T-helper 1 cell treated with Interleukin-12 subunit alpha and Interleukin-12 subunit beta and Interleukin-4 antibody, amounts not matched to agents 30 ng/mL and 1 ng/mL, for 36 hours (primary cell): ENCODE data around the gene TRAF5. TPM values are rescaled to one million over a fixed set of nuclear protein-coding genes. Genes with fewer than 3 reads are reported as not detected.

Experiments used
- intact Hi-C: fragments of 100-400 bp; cut with micrococcal nuclease; formaldehyde crosslinking; loops from one replicate; pipeline ENCODE4 v1.15.1; 2024
- total RNA-seq: library from RNA; stranded (reverse); gene quantifications from 2 replicates; pipeline ENCODE4 v1.2.3, GENCODE V29; 2022

The TRAF5 gene
- total RNA-seq, 1 donor from 2014 or later = 58.8 TPM

DNA sequence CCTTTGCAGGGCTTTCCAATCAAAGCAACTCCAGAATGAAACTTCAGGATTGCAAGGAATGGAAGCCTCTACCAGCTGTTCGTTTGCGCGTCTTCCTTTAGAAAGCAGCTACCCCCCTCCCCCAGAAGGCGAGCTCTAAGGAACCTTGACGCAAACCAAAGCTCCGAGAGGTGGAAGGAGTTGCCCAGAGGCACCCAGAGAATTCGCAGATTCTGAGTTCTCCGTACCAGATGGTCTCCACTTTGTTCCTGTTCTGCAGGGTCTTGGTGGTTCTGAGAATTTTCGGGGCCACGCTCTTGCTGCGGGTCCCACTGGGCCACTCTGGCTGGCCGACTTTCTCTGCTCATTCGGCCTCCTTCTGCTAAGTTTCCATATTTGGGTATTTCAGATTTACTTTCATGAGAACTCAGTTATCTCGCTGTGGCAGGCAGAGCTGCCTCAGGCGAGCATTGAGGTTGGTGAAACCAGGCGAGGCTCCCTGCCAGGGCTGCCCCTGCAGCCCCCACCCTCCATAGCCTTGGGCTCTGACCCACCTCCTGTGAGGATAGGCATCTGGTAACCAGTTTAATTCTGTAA, 801 bp downstream of the TRAF5 start:
- intact Hi-C loops = loop anchor here (1.0 to 10.0 kb wide), 6 partner anchors 8 to 707 kb away; partner anchors contain the start of genes DTL and INTS7

DNA sequence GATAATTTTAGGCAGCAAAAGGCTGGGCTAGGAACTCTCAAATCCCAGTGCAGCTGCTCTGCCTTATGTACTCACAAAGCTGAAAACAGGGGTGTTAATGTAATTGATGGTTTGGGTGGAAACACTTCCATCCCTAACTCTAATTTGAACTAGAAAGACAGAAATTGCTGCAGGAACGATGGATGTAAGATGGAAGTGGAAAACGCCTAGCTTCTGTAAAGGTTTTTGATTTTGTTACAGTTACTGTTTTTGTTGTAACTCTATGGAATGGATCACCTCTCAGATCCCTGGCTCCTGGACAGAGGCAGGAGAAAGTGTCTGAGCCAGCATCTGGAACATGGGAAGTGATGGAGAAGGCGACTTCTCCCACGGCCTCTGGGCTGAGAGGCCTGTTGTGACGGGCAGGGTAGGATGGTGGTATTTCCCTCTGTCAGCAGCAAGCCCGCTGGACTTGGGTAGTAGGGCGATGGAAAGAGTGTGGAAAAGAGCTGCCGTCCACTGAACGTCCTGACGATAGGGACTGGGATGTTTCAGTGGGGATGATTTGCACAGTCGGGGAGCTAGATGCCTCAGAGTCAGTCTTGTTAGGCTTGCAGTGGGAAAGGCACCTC, 1.6 kb downstream of the TRAF5 start:
- intact Hi-C loops = loop anchor here (10.0 kb wide), 1 partner anchor 707 kb away; the partner anchor contains the start of genes DTL and INTS7

DNA sequence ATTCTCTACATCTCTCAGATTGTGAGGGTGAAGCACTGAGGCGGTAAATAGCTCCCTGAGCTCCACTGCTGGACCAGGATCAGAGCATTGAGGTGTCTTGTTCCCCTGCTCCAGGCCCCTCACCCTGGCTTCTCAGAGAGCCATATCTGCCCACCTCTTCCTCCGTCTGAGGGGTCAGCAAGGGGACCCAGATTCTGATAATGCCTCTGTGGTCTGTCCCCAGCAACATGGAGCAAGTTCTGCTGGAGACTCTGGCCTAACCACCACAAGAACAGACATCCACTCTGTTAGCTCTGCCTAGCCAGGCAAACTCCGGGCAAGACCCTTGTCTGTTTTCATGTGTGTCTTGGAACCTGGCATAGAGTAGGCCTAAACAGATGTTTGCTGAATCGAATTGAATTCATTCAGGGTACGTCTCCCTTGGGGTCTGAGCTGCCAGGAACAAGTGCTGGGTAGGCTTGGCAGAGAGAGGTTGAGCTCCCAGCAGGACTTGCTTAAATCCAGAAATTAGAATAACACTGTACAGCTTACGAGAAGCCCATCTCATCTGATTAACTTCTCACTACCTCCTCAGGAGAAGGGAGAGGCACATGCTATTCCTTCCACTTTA, 2.3 kb downstream of the TRAF5 start:
- intact Hi-C loops = loop anchor here (10.0 kb wide), 1 partner anchor 706 kb away; the partner anchor contains the start of genes DTL and INTS7

DNA sequence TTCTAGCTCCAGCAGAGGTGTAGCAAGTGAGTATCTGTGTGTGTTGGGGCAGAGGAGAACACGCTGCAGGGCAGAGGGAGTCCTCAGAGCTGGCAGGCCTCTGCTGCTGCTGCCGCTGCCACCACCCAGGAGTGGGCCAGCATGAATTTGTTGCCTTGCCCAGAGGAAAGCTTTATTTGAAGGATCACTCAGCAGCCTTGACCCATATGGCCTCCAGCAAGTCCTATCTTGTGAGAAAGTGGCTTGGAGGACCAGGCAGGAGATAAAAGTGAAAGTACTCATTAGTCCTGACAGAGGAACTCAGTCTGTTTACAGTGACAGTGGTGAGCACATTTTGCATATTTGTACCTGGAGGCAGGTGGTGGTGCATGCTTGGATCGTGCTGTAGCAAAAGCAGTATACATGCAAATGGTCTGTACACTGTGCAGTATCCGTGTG, 3.1 kb downstream of the TRAF5 start:
- intact Hi-C loops = loop anchor here (10.0 kb wide), 2 partner anchors 705 to 1505 kb away; partner anchors contain the start of genes DTL, INTS7 and UTP25

DNA sequence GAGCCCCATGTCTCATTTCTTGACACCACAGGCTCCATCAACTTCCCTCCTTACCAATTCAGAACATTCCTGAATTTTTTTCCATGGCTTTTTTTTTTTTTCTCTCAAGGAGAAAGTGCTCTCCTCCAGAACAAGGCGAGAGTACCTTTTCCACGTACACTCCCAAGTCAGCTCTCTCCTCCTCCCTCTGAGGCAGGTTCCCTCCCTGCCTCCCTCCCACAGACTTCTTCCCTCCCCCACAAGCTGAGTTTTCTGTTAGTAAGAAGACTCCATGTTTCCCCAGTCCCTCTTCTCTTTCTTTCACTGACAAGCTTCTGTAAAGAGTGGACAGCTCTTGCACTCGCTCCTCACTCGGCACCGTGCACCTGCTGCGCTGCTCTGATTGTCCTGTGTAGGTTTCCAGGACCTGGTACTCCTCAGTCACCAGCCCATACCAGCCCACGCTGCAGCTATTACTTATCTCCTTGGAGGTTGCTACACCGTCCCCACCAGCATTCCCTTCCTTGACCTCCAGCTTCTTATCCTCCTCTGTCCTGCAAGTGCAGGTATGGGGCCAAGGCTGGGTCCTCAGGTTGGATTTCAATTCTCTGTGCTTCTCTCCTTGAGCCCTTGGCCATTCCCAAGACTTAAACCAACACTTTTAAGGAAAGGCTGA, 3.8 kb downstream of the TRAF5 start:
- intact Hi-C loops = loop anchor here (10.0 kb wide), 1 partner anchor 1506 kb away; the partner anchor contains the start of gene UTP25

DNA sequence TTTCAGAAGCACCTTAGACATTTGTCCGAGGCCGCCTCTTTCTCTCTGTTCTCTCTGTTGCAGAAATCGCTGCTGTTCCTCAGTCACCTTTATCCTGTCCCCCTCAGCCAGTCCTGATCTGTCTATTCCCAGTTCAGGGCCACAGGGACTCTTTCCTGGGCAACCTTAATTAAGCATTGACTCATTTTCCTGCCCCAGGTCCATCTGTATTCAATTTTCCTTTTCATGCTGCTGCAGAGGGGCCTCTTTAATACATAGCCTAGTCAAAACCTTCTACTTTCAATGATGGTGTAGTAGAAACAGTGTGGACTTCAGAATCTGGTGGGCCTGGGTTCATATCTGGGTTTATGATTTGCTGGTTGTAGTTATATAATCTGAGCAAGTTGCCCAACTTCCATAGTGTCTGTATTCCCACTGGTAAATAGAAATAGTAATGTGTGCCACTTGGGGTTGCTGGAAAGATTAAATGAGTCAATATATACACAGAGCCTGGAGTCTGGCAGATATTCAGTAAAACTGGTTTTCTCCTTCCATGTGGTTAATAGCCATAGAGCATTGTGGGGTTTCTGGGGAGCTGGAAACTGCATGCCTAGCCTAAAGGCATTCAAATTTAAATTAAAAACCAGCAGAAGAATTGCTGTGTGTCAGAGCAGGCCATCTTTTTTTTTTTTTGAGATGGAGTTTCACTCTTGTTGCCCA, 4.5 kb downstream of the TRAF5 start:
- intact Hi-C loops = loop anchor here (10.0 kb wide), 1 partner anchor 1506 kb away; the partner anchor contains the start of gene UTP25

DNA sequence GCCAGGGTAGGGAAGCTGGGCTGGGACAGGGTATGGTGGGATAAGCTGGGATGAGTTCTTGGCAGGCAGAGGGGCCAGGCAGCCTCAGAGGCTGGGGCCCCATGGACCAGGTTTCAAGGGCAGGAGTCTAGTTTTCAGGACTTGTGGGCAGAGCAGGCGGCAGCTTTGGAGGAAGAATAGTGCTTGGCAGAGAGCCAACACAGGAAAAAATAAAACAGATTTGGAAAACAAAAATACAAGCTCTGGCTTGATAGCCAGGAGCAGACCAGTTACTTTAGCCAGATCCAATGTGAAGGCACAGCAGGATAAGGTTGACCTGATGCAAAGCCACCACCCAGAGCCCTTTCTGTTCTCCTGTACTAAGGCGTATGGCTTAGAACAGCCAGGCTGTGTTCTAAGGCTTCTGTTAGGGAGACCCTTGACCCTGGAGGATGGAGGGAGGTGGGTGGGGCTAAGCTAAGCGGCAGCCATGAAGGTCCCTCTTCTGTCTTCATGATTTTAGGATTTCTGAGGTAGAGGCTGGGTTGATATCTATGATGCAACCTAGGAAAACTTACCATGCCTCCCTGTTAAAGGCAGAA, 5.5 kb downstream of the TRAF5 start:
- intact Hi-C loops = loop anchor here (10.0 kb wide), 1 partner anchor 1507 kb away; the partner anchor contains the start of gene UTP25

DNA sequence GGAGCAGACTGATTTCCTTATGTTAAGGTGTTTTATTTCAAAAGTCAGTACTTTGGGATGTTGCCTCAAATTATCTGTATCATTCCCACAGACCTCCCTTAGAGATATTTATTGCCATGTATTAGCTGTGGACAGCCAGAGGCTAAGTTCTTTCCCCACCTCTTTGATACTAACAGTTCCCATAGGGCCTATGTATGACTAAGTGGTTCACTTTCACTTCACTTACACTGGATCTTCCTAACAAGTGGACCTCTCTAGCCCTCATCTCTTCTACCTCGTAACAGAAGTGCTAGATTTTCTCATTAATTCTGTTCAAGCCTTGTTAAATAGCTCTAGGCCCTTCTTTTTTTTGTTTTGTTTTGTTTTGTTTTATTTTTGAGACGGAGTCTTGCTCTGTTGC, 6.2 kb downstream of the TRAF5 start:
- intact Hi-C loops = loop anchor here (10.0 kb wide), 1 partner anchor 1508 kb away; the partner anchor contains the start of gene UTP25

DNA sequence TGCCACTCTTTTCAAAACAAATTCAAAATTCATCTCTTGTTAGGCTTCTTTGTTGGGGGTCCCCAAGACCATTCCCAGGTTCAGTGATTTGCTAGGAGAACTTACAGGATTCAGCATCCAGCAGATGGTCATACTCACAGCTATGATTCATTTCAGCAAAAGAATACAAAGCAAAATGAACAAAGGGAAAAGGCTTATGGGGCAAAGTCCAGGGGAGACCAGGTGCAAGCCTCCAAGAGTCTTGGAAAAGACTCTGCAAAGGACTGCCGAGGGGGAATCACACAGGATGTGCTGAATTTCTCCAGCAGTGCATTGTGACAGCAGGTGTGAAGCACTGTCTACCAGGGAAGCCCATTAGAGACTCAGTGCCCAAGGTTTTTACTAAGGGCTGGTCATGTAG, 7.3 kb downstream of the TRAF5 start:
- intact Hi-C loops = loop anchor here (10.0 kb wide), 1 partner anchor 1509 kb away; the partner anchor contains the start of gene UTP25

DNA sequence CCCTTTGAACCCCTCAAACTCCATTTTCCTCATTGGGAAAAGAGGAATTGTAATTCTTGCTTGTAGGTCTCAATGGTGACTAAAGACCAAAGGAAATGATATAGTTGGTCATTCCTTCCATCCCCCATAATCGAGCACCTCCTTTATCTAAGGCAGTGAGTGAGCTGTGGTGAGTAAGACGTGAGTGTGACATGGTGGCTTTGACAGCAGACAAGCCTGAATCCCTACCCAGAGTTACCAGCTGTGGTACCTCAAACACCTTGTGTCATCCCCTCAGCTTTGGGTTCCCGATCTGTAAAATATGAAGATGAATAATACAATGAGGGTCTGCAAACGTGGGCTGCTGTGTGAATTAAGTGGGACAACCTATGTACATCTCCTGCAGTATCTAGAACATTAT, 8.4 kb downstream of the TRAF5 start:
- intact Hi-C loops = loop anchor here (1.0 to 10.0 kb wide), 2 partner anchors 8 to 1510 kb away; partner anchors contain the start of gene UTP25

DNA sequence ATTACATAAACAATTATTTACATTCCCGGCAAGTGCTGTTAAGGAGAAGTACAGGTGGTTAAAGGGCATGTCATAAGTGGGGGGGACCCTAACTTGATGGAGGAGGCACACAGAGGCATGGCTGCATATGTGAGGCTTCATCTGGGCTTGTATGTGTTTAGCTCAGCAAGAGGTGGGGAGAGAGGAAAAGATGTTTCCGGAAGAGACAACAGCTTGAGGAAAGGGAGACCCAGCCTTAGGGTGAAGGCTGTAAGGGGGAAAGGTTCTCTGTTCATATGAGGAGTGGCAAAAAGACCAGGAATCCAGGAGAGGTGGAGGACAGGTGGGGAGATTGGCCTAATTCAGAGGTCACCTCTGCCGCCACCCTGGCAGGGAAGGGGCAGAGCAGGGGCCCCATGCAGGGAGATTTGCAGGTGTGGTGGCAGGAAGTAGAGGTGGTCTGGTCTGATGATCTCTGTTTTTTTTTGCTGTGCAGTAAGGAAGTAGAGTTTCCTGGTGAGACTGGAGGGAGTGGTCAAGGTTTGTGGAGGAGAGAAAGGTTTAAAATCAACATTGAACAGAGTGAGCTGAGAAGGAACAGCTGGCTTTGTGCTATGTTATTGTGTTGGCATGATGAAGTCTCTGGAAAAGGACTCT, 9.0 kb downstream of the TRAF5 start:
- intact Hi-C loops = loop anchor here (1.0 to 10.0 kb wide), 4 partner anchors 8 to 1511 kb away; partner anchors contain the start of gene UTP25

DNA sequence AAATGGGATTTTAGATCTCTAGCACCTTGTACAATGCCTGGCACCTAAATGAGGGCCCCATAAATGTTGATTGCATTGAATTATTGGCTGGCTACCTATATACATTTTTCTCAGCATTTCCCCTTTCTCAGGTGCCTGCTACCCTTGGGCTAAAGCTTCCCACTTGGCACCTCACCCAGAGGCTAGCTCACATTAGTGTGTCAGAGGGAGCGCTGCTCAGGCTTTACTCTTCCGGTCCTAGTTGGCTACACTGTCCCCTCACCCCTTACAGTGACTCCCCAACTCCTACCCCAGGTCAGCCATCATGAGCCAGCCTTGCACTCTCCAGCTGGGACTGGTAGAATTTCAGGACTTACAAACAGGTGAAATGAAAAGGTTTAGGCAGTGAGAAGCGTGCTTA, 9.5 kb downstream of the TRAF5 start:
- intact Hi-C loops = loop anchor here (1.0 to 10.0 kb wide), 3 partner anchors 13 to 1511 kb away; partner anchors contain the start of gene UTP25

DNA sequence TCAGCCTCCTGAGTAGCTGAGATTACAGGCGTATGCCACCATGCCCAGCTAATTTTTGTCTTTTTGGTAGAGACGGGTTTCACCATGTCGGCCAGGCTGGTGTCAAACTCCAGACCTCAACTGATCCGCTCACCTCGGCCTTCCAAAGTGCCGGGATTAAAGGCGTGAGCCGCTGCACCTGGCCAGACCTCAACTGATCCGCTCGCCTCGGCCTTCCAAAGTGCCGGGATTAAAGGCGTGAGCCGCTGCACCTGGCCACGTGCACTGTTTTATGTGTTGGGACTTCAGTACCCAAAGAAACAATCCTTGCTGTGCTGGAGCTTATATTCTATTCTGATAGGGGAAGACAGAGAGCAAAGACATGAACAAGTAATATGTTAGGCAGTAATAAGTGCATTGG, 10.1 kb downstream of the TRAF5 start:
- intact Hi-C loops = loop anchor here (1.0 to 10.0 kb wide), 3 partner anchors 14 to 1512 kb away; partner anchors contain the start of gene UTP25

DNA sequence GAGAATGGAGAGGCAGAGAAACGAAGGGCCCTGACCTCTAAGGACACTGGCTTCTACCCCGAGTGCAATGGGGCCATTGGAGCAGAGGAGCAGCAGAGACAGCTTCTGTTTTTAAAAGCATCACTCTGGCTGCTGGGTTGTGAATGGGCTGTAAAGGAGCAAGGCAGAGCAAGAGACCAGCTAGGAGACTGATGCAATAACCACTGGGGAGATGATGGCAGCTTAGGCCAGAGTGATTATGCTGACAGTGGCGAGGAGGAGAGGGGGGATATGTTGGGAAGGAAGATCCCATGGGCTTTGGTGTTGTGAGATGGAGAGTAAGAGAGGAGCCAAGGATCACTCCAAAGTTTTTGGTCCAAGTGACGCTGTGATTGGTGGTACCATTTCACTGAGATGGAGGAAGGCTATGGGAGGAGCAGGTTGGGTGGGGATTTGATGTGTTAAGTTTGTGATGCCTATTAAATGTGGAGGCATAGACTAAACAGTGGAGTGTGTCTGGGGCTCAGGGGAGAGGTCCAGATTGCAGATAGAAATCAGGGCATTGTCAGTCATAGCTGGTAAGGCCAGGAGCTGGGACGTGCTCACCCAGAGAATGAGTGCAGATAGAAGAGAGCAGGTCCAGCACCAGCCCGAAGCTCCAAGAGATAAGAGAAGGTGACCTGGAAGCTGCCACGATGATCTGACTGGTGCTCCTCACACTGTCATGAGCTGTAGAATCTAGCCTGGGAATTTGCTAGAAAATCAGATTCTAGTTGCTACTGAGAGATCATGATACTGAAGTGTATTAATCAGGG, 11.0 kb downstream of the TRAF5 start:
- intact Hi-C loops = loop anchor here (2.0 to 10.0 kb wide), 2 partner anchors 15 to 1513 kb away; partner anchors contain the start of gene UTP25

DNA sequence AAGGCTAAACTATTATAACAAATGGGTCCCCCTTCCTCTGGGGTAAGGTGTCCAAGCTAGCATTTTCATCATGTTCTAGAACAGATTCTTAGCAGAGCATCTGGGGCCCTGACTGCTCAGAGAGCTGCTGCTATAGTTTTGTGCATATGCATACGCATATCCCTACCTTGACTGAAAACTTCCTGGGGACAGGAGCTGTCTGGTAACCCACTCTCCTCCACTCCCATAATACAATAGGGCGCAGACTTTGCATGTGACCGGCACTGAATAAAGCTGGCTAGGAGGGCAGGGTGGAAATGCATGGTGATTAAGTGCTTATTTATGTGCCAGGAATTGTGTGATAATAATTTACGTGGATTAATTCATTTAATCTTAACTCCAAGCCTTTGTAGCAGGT, 11.6 kb downstream of the TRAF5 start:
- intact Hi-C loops = loop anchor here (10.0 kb wide), 1 partner anchor 1513 kb away; the partner anchor contains the start of gene UTP25

DNA sequence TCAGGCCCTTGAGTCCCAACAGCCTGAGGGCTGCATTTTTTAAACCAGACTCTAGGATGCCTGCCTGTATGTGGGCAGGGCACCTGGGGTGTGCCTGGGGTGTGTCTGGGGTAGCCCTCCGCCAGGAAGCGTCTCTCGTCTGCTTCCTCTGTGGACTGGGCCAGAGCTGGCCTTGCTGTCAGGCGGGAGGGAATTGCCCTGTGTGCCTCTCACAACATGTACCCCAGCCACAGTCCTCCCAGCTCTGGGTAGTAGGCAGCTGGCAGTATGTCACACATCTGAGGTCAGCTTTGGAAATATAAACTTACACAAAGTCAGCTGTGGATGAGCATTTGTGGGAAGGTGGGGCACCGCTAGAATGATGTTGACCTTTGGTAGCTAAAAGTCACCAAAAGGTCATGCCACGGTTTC, 13.0 kb downstream of the TRAF5 start:
- intact Hi-C loops = loop anchor here (10.0 kb wide), 1 partner anchor 1515 kb away; the partner anchor contains the start of gene UTP25

DNA sequence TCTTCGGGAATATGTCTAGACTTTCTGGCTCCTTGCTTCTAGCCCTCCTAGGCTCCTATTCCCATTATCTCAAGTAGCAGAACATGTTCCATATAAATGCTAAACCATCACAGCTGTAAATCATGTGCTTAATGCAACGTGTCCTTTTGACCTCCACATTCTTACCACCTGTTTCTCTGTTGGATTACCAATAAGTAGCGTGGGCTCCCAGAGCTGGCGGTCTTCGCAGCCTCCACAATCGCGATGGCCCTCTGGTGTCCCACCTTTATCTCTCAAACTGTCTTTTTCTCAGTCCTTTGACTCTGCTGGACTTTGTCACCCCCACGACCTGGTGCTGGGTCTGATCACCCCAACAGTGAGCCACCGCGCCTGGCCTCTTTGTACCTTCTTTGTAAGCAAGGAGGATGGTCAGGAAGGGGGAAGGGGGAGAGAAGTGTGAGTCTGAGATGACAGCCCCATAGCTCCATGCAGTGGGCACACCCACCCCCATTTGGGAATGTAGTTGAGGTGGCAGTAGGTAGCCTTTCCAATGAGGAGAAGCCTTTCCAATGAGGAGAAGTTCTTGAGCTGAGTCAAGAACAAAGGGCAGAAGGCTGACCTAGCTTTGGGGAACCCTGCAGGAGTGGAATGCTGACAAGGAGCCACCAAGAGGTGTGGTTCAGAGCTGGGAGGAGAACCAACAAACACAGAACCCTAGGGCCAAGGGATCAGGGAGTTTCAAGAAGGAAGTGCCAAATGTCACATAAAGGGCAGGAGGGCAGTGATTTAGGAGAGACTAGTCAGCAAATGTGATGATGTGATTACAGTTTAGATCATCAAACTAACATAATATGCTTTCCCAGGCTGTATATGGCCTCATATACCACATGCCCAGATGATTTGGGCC, 14.2 kb downstream of the TRAF5 start:
- intact Hi-C loops = no loop called here

DNA sequence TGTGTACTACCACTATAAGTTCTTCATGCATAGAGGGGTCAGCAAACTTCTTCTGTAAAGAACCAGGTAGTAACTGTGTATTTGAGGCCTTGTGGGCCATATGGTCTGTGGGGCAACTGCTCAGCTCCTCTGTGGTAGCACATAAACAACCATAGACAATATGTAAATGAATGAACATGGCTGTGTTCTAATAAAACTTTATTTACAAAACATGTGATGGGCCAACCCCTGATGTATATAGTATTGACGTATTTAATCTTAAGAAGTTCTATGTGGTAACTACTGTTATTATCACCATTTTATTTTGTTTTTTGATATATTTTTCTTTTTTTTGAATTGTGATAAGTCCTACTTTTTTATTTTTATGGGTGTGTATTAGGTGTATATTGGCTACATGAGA, 15.4 kb downstream of the TRAF5 start:
- intact Hi-C loops = no loop called here
